IMR-90 (cell line): ENCODE data around the gene CD7. TPM values are rescaled to one million over a fixed set of nuclear protein-coding genes. Genes with fewer than 3 reads are reported as not detected.

Experiments
- ATAC-seq: fragments of 200-7000 bp; cut with Tn5 transposase; 2 replicates; pipeline ENCODE4 v1.9.1; 2020; ENCODE audit warnings: low read depth, mild to moderate bottlenecking, moderate library complexity
- BruUV-seq: library from RNA; stranded (reverse); fragments of 400-500 nt; replicated peaks from 2 replicates; lab custom pipeline; 2021; lab: Mats Ljungman, UMichigan
- CTCF ChIA-PET: fragments of 300-600 bp; formaldehyde crosslinking; extraction: SDS; loops from one replicate; lab custom pipeline; 2021; ENCODE audit warnings: antibody characterized with exemption; lab: Yijun Ruan, JAX
- POLR2A ChIA-PET: fragments of 300-600 bp; sonication (Branson Sonifier 250); formaldehyde crosslinking; loops from one replicate; lab custom pipeline; 2022; ENCODE audit warnings: antibody characterized with exemption; ENCODE audit not compliant: unreplicated experiment; lab: Charles Lee
- DNase-seq: peaks from one replicate; pipeline ENCODE4 v3.0.0; 2013
- H2AFZ ChIP-seq: replicated peaks from 2 replicates; pipeline ENCODE3; 2013; ENCODE audit warnings: low read length, mild to moderate bottlenecking; ENCODE audit not compliant: poor library complexity
- H2AK5ac ChIP-seq: 2 replicates; pipeline ENCODE4 v1.6.1; 2013; ENCODE audit warnings: low read depth, low read length, inconsistent platforms
- H2AK9ac ChIP-seq: replicated peaks from 2 replicates; pipeline ENCODE3; 2013; ENCODE audit warnings: mild to moderate bottlenecking, low read depth, low read length, moderate library complexity; ENCODE audit not compliant: poor library complexity
- H2BK120ac ChIP-seq: 2 replicates; pipeline ENCODE4 v1.6.1; 2013; ENCODE audit warnings: low read depth, low read length, inconsistent platforms
- H2BK15ac ChIP-seq: 3 replicates; pipeline ENCODE4 v1.6.1; 2013; ENCODE audit warnings: low read depth, low read length, inconsistent platforms
- H2BK20ac ChIP-seq: 2 replicates; pipeline ENCODE4 v1.6.1; 2013; ENCODE audit warnings: low read depth, mild to moderate bottlenecking, inconsistent platforms, low read length, moderate library complexity
- H2BK5ac ChIP-seq: 2 replicates; pipeline ENCODE4 v1.6.1; 2013; ENCODE audit warnings: mild to moderate bottlenecking, low read depth, low read length, inconsistent platforms; ENCODE audit not compliant: poor library complexity, severe bottlenecking
- H3K14ac ChIP-seq: replicated peaks from 2 replicates; pipeline ENCODE4 v1.6.1; 2013; ENCODE audit warnings: low read depth, low read length, inconsistent platforms
- H3K18ac ChIP-seq: 2 replicates; pipeline ENCODE4 v1.6.1; 2013; ENCODE audit warnings: low read depth, low read length, control low read depth
- H3K23ac ChIP-seq: 2 replicates; pipeline ENCODE4 v1.6.1; 2013; ENCODE audit warnings: low read depth, low read length, inconsistent platforms
- H3K27ac ChIP-seq: 2 replicates; pipeline ENCODE4 v1.5.1; 2013; ENCODE audit warnings: mild to moderate bottlenecking, control low read depth, low read length; ENCODE audit not compliant: insufficient read depth
- H3K27me3 ChIP-seq: 2 replicates; pipeline ENCODE4 v1.6.1; 2013; ENCODE audit warnings: low read length; ENCODE audit not compliant: control insufficient read depth, insufficient read depth
- H3K36me3 ChIP-seq: 2 replicates; pipeline ENCODE4 v1.6.1; 2013; ENCODE audit warnings: low read length, mixed read lengths; ENCODE audit not compliant: control insufficient read depth, insufficient read depth
- H3K4ac ChIP-seq: 2 replicates; pipeline ENCODE4 v1.6.1; 2013; ENCODE audit warnings: low read depth, low read length, inconsistent platforms
- H3K4me1 ChIP-seq: 2 replicates; pipeline ENCODE4 v1.6.1; 2013; ENCODE audit warnings: low read length, mixed read lengths; ENCODE audit not compliant: control insufficient read depth, insufficient read depth
- H3K4me2 ChIP-seq: 2 replicates; pipeline ENCODE4 v1.6.1; 2013; ENCODE audit warnings: low read depth, mild to moderate bottlenecking, control low read depth, low read length, moderate library complexity
- H3K4me3 ChIP-seq: 2 replicates; pipeline ENCODE4 v1.5.1; 2013; ENCODE audit warnings: low read depth, mild to moderate bottlenecking, control low read depth, low read length, moderate library complexity; ENCODE audit not compliant: insufficient read depth
- H3K56ac ChIP-seq: 2 replicates; pipeline ENCODE4 v1.6.1; 2013; ENCODE audit warnings: low read length, inconsistent platforms; ENCODE audit not compliant: insufficient read depth; ENCODE audit errors: extremely low read depth
- H3K79me1 ChIP-seq, 2 experiments: 2 replicates each; pipeline ENCODE4 v1.6.1; 2013; ENCODE audit warnings: low read length in 2 of 2, inconsistent platforms in 1 of 2, low read depth in 1 of 2
- H3K9ac ChIP-seq: 2 replicates; pipeline ENCODE4 v1.6.1; 2013; ENCODE audit warnings: low read depth, low read length, control low read depth
- H3K9me1 ChIP-seq: 2 replicates; pipeline ENCODE4 v1.6.1; 2013; ENCODE audit warnings: low read length, inconsistent platforms; ENCODE audit not compliant: insufficient read depth
- H3K9me3 ChIP-seq: 2 replicates; pipeline ENCODE4 v1.6.1; 2013; ENCODE audit warnings: low read length; ENCODE audit not compliant: control insufficient read depth, insufficient read depth
- H4K20me1 ChIP-seq: 2 replicates; pipeline ENCODE4 v1.6.1; 2013; ENCODE audit warnings: low read length, inconsistent platforms; ENCODE audit not compliant: insufficient read depth
- H4K5ac ChIP-seq: 2 replicates; pipeline ENCODE4 v1.6.1; 2013; ENCODE audit warnings: mild to moderate bottlenecking, low read depth, low read length, control low read depth
- H4K8ac ChIP-seq, 2 experiments: 2 replicates each; pipeline ENCODE4 v1.6.1; 2013; ENCODE audit warnings: low read depth in 2 of 2, low read length in 2 of 2, control low read depth in 1 of 2, inconsistent platforms in 1 of 2
- H4K91ac ChIP-seq: 2 replicates; pipeline ENCODE4 v1.6.1; 2013; ENCODE audit warnings: low read depth, low read length, inconsistent platforms; ENCODE audit not compliant: insufficient read depth
- BHLHE40 ChIP-seq: fragments of 150-350 bp; IDR thresholded peaks from 2 replicates; pipeline ENCODE4 v1.6.1; 2016; ENCODE audit warnings: mild to moderate bottlenecking, low read depth, low read length
- CEBPB ChIP-seq: IDR thresholded peaks from 2 replicates; pipeline ENCODE4 v1.6.1; 2012; ENCODE audit warnings: low read depth, low read length, improper control_type of control experiment
- FOS ChIP-seq: fragments of 150-350 bp; IDR thresholded peaks from 2 replicates; pipeline ENCODE4 v1.6.1; 2016; ENCODE audit warnings: low read depth, low read length
- MAZ ChIP-seq: IDR thresholded peaks from 2 replicates; pipeline ENCODE4 v1.6.1; 2012; ENCODE audit warnings: low read depth, mild to moderate bottlenecking, low read length, improper control_type of control experiment, moderate library complexity, borderline replicate concordance
- NFE2L2 ChIP-seq: fragments of 150-350 bp; IDR thresholded peaks from 2 replicates; pipeline ENCODE4 v1.6.1; 2016; ENCODE audit warnings: low read depth, mild to moderate bottlenecking, low read length
- RFX5 ChIP-seq: IDR thresholded peaks from 2 replicates; pipeline ENCODE4 v1.8.0; 2012; ENCODE audit warnings: low read depth, mild to moderate bottlenecking, low read length, moderate library complexity
- SMC3 ChIP-seq: fragments of 150-350 bp; IDR thresholded peaks from 2 replicates; pipeline ENCODE4 v1.6.1; 2016; ENCODE audit warnings: low read depth, mild to moderate bottlenecking, antibody characterized with exemption, low read length, moderate library complexity
- USF2 ChIP-seq: fragments of 150-350 bp; IDR thresholded peaks from 2 replicates; pipeline ENCODE4 v1.6.1; 2017; ENCODE audit warnings: mild to moderate bottlenecking, antibody characterized with exemption, low read length, low read depth
- WGBS, 2 experiments: methylation state at CpG; one replicate each; pipeline versions ENCODE4 v1.1.5 to v1.1.7; 2013; ENCODE audit warnings: missing lambda C conversion rate in 2 of 2; ENCODE audit not compliant: insufficient read length in 1 of 2; ENCODE audit errors: extremely low coverage in 2 of 2; 5-methylcytosine and 5-hydroxymethylcytosine counted together
- dilution Hi-C: fragments of 300-500 bp; cut with HindIII; formaldehyde crosslinking; loops from one replicate; pipeline ENCODE4 v1.14.3; 2018; ENCODE audit warnings: low sequenced_read_pairs; ENCODE audit not compliant: unreplicated experiment
- in situ Hi-C: fragments of 300-500 bp; cut with MboI; formaldehyde crosslinking; loops from 3 replicates; pipeline ENCODE4 v1.14.3; 2019; ENCODE audit warnings: low sequenced_read_pairs, inconsistent platforms, mixed read lengths
- intact Hi-C: fragments of 100-400 bp; cut with micrococcal nuclease; formaldehyde crosslinking; loops from 2 replicates; pipeline ENCODE4 v1.10.0; 2022
- polyA plus RNA-seq, 3 experiments: library from polyadenylated mRNA; depleted of rRNA; stranded (reverse); fragments of >200 nt; gene quantifications; 2 replicates each; pipeline ENCODE4 v1.2.3, GENCODE V29; 2012; ENCODE audit warnings: low replicate concordance in 1 of 3
- total RNA-seq: library from RNA; depleted of rRNA; stranded (reverse); fragments of >200 nt; gene quantifications from 2 replicates; pipeline ENCODE4 v1.2.3, GENCODE V29; 2012
- TF ChIP-seq, protein P1 (sequence below): fragments of 150-350 bp; IDR thresholded peaks from 2 replicates; pipeline ENCODE4 v1.6.1; 2016; ENCODE audit warnings: low read depth, mild to moderate bottlenecking, low read length, moderate library complexity, borderline replicate concordance
- TF ChIP-seq, protein P2 (sequence below): conservative IDR thresholded peaks from 2 replicates; pipeline ENCODE4 v1.5.1; 2012; ENCODE audit warnings: mild to moderate bottlenecking, low read depth, low read length, improper control_type of control experiment

CD7 gene
- total and polyA plus RNA-seq, 2 of the 4 experiments (the other 2 are of a cell fraction): not detected

- no peak for TF ChIP-seq MAZ
These were observed 2.4 kb downstream of the CD7 start (continued) for GRCh38 chr17:82314727-82315605.

GRCh38 chr17:82314012-82314726, 3.2 kb downstream of the CD7 start:
- intact Hi-C loops: no loop called here
- H3K9me1 ChIP-seq: peaks cover 4% of the 10 kb centered on the region; the same call in 1 of the 2 replicates
- H3K14ac ChIP-seq: no peak overlapping the region
- H3K27me3 ChIP-seq: peaks cover 51% of the 10 kb centered on the region
- H3K4ac ChIP-seq: no peak overlapping the region
- H3K9me3 ChIP-seq: no peaks in the 10 kb centered on the region
- BruUV-seq: no TSS peak
- no peak overlapping the region for H3K9ac ChIP-seq
- H3K4me2 ChIP-seq: no peak overlapping the region
- H2BK120ac ChIP-seq: no peak overlapping the region
- H3K18ac ChIP-seq: no peak overlapping the region
- H3K36me3 ChIP-seq: no peaks in the 10 kb centered on the region
- H2AK5ac ChIP-seq: no peak overlapping the region
- H4K5ac ChIP-seq: no peak overlapping the region
- no peak overlapping the region for H2BK20ac ChIP-seq
- CTCF ChIA-PET: no interaction called here
- no peak for ATAC-seq
- no peak overlapping the region for H4K8ac ChIP-seq
- H4K20me1 ChIP-seq: 0 out of 2 replicates have a peak, but pooled peaks cover 4% of the 10 kb centered on the region
- H3K4me1 ChIP-seq: no peaks in the 10 kb centered on the region
- no peak overlapping the region for H3K4me3 ChIP-seq
- H3K79me1 ChIP-seq: no peaks in the 10 kb centered on the region
- in situ Hi-C loops: no loop called here
- no peak overlapping the region for H2AFZ ChIP-seq
- no peak overlapping the region for H3K27ac ChIP-seq
- no peak overlapping the region for H2BK15ac ChIP-seq
- no peak overlapping the region for H3K23ac ChIP-seq
- no peak overlapping the region for H3K56ac ChIP-seq
- H4K91ac ChIP-seq: no peak overlapping the region
- 85% methylated on average over 18 of the region's 27 CpGs; no CpG with 5 or more reads in 1 of the 2 experiments for WGBS, 2 experiments
- no peak overlapping the region for H2BK5ac ChIP-seq
- no peak overlapping the region for H2AK9ac ChIP-seq
- DNase-seq: no peak
- POLR2A ChIA-PET: no interaction called here
- dilution Hi-C loops: no loop called here
- TF ChIP-seq SMC3: no peak
- TF ChIP-seq, protein P1, sequence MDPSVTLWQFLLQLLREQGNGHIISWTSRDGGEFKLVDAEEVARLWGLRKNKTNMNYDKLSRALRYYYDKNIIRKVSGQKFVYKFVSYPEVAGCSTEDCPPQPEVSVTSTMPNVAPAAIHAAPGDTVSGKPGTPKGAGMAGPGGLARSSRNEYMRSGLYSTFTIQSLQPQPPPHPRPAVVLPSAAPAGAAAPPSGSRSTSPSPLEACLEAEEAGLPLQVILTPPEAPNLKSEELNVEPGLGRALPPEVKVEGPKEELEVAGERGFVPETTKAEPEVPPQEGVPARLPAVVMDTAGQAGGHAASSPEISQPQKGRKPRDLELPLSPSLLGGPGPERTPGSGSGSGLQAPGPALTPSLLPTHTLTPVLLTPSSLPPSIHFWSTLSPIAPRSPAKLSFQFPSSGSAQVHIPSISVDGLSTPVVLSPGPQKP: no peak
- no peak for TF ChIP-seq RFX5
- TF ChIP-seq FOS: no peak
- no peak for TF ChIP-seq USF2
- TF ChIP-seq, protein P2, sequence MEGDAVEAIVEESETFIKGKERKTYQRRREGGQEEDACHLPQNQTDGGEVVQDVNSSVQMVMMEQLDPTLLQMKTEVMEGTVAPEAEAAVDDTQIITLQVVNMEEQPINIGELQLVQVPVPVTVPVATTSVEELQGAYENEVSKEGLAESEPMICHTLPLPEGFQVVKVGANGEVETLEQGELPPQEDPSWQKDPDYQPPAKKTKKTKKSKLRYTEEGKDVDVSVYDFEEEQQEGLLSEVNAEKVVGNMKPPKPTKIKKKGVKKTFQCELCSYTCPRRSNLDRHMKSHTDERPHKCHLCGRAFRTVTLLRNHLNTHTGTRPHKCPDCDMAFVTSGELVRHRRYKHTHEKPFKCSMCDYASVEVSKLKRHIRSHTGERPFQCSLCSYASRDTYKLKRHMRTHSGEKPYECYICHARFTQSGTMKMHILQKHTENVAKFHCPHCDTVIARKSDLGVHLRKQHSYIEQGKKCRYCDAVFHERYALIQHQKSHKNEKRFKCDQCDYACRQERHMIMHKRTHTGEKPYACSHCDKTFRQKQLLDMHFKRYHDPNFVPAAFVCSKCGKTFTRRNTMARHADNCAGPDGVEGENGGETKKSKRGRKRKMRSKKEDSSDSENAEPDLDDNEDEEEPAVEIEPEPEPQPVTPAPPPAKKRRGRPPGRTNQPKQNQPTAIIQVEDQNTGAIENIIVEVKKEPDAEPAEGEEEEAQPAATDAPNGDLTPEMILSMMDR: no peak
- no peak for TF ChIP-seq CEBPB
- TF ChIP-seq NFE2L2: no peak
- TF ChIP-seq BHLHE40: no peak
